GM21528 (cell line): Measurements from ENCODE around the gene LRCH3.
A peak's percentile ranks its signal among the peaks of the same experiment; 100 is the strongest.
"Not testable (repeated sequence)": the region's sequence is repeated elsewhere in the genome, so short reads cannot be mapped to it uniquely, and the experiment has no call there.

ENCODE experiments used
- ATAC-seq: cut with Tn5 transposase; IDR thresholded peaks from one replicate; pipeline ENCODE4 v1.9.1; 2021; ENCODE audit warnings: mild to moderate bottlenecking, moderate library complexity; ENCODE audit not compliant: unreplicated experiment, low FRiP score

Gene LRCH3

DNA sequence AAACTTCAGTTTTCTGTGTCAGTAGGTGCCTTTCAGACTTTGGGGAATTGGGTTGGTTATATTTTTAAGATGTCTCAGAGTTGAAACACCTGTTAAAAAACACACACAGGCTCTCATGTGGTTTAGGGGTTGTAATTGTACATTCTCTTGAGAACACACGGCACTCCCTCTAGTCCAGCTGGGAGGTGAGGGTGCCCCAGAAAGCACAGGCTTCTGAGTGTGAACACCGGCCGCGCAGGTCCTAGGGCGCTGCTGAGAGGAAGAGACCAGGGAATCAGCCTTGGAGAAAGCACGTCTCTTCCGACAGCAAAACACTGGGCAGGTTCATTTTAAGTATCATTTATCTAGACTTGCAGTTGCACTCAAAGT lies 90.9 kb downstream of the LRCH3 start:
- no peak for ATAC-seq

DNA sequence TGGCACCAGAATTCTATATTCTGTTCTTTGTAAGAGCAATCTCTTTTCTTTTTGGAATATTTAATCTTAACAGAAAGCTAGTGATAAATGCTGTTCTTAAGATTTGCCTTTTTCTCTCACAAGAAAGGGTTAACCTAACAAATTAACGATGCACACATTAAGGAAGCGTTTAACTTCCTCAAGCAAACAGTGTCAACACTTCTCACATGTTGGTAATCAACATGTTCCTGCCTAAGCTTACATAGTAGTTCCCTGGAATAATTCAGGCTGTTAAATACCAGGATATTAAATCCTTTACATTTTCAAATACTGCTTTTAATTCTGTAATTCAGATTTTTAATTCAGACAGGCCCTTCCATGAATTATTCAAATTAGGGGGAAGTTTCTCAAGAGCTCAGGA lies 91.5 kb downstream of the LRCH3 start:
- ATAC-seq, result no peak

DNA sequence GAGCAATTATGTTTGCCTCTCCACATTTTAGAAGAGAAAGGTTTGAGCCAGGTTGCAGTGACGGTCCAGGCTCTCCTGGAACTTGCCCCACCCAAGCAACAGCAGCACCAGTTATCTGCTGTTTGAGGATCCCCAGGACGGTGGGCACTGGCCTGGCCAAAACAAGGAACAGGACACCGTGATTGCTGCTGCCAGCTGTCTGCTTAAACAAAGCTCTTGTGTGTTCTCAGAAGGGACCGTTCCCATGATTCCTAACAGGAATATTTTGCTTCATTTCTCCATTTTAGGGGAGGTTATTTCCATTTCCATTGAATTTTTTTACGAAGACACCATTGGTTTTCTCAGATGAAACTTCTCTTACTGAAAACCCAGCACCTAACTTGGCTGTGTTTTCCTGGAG lies 92.5 kb downstream of the LRCH3 start:
- no peak for ATAC-seq

DNA sequence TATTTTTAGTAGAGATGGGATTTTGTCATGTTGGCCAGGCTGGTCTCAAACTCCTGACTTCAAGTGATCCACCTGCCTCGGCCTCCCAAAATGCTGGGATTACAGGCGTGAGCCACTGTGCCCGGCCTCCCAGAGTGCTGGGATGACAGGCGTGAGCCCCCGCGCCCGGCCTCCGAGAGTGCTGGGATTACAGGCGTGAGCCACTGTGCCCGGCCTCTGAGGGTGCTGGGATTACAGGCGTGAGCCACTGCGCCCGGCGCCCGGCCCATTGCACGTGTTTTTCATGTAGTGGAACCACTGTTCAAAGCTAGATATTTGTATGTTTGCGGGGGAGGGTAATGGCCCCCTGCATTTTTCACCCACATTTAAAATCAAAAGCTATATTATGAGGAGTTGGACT lies 93.3 kb downstream of the LRCH3 start:
- not testable (repeated sequence) for ATAC-seq

DNA sequence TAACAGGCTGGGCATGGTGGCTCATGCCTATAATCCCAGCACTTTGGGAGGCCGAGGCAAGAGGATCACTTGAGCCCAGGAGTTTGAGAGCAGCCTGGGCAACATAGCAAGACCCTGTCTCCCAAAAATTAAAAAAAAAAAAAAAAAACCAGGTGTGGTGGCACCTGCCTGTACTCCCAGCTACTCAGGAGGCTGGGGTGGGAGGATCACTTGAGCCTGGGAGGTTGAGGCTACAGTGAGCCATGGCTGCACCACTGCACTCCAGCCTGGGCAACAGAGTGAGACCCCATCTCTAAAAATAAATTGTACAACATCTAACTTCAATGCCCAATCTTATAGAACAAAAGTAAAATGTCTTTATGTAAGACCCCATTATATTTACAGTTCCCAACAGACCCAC lies 95.0 kb downstream of the LRCH3 start:
- ATAC-seq, result not testable (repeated sequence)

DNA sequence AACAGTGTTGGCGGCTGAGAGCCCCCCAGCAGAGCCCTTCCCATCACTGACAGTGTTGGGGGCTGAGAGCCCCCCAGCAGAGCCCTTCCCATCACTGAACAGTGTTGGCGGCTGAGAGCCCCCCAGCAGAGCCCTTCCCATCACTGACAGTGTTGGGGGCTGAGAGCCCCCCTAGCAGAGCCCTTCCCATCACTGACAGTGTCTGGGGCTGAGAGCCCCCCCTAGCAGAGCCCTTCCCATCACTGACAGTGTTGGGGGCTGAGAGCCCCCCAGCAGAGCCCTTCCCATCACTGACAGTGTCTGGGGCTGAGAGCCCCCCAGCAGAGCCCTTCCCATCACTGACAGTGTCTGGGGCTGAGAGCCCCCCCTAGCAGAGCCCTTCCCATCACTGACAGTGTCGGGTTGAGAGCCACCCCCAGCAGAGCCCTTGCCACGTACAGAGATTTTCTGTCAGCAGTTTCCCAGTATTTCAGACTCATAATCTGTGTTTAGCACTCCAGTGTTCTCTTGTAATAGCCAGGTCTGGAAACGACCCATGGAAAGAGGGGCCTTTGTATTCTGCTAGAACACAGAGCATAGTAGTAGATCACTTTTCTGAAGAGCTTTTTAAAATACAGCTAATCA lies 96.5 kb downstream of the LRCH3 start:
- ATAC-seq, result not testable (repeated sequence)

DNA sequence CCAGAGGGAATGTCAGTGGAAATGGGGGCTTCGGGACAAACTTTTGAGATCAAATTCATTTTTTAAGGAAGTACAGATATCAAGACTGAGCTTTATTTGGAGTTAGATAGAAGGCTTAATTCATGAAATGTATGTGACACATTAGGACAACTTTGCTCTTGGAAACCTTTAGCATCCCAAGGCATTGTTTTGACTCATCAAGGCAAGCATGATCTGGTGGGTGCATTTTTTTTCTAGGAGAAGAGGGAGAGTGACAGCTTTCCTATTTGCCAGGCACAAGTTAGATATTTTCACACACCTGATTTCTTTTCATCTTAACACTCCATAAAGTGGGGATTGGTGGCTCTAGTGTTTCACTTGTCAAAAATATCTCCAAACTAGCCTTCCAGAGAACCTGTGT lies 97.5 kb downstream of the LRCH3 start:
- ATAC-seq, result no peak

DNA sequence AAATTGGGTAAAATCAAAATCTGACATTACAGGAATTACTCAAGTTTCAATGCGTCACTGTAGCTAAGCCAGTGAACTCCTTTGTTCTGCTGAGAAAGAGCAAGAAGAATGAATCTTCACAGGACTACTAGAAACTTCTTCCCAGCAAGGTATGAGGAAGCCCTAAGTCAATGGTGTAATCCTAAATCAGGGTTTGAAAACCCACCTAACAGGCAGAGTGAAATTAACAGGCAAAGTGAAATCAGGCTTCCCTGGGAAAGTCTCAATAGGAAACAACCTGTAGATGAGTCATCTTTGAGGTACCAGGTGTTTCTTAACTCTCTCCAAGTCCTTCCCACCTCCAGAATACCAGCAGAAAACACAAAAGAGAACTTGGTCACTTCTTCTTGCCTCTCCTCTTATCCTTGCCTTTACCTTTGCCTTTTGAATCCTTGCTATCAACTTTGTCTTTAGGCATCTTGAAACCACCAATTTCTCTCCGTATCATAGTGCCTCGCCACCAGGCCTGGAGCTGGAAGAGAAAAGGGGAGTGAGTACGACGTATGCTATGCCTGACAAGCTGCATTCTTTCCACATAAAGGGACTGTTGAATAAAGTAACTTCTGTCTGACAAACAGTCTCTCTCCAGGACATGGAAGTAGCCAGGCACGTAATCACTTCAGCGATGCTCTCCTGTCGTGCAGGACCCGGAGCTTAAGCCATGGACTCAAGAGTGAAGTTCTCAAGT lies 98.3 kb downstream of the LRCH3 start:
- no peak for ATAC-seq

DNA sequence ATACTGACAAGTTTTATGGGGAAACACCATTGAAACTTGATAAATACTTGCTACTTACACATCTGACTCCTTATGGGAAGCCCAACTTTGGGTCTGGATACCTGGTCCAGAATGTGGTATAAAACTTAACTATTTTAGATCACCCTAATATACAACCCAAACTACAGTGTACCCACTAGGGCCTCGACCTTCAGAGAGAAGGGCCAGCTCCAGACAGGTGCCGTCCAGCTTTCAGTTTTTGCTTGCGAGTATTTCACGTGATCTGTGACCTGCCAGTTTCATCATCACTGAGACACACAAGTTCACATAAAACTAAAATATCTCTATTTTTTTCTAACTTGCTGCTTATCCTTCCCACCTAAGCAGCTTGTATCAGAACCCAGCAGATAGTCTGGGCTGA lies 99.6 kb downstream of the LRCH3 start:
- no peak for ATAC-seq

DNA sequence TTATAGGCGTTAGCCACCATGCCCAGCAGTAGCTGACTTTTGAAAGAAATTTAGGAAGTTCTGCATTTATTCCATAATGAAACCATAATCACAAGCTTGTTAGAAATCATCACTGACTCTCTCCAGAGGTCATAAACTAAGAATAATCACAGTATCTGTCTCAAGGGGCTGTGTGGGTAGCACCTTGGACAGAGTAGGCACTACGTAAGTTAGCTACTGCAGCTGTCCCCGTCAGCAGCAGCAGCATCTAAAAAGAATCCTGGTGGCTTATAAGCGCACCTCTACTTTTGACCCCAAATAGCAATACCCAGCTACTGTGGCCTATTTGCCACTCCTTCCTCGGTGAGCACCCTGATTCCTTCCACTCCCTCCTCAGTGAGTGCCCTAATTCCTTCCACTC lies 101.1 kb downstream of the LRCH3 start:
- no peak for ATAC-seq

DNA sequence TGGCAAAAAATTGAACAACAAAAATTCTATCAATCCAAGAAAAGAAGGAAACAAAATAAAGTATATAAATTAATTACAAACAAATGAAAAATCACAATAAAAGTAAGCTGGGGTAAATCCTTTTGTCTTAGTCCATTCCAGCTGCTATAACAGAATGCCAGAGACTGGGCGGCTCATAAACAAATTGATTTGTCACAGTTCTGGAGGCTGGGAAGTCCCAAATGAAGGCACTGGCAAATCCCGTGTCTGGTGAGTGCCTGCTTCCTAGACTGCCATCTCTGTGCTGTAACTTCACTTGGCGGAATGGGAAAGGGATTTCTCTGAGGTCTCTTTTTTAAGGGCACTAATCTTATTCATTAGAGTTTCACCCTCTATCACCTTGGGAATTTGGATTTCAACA lies 105.4 kb downstream of the LRCH3 start:
- no peak for ATAC-seq

DNA sequence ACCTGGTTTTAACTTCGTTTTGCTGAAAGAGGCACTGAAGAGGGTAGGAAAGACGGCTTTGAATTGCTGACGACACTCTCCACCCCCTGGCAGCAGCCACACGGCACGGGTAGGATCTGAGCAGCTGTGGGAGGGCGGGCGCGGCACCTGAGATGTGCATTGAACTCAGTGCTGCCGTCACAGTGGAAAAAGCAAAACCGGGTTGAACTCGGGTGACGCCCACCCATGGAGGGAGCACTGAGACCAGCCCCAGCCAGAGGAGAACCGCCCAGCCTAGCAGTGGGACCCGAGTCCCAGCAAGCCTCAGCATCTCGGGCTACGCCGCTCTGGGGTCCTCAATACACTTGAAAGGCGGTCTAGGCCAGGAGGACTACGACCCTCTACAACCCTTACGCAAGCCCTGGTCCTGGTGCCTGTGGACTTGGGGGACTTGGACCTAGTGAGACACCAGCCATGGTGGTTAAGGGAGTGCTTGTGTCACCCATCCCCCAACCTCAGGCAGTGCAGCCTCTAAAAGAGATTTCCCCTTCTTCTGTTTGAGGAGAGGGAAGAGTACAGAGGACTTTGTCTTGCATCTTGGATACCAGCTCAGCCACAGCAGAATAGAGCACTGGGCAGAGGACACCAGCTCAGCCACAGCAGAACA lies 108.9 kb downstream of the LRCH3 start:
- no peak for ATAC-seq

DNA sequence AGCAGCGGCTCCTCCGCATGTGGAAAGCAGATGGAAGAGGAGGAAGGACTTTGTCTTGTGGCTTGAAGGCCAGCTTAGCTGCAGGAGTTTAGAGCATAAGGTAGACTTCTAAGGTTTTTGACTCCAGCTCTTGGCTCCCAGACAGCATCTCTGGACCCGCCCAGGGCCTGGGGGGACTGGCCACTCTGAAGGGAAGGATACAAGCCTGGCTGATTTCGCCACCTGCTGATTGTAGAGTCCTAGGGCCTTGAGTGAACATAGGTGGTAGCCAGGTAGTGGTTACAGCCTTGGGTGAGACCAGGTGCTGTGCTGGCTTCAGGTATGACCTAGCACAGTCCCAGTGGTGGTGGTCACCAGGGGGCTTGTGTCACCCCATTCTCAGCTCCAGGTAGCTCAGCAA lies 110.6 kb downstream of the LRCH3 start:
- no peak for ATAC-seq

DNA sequence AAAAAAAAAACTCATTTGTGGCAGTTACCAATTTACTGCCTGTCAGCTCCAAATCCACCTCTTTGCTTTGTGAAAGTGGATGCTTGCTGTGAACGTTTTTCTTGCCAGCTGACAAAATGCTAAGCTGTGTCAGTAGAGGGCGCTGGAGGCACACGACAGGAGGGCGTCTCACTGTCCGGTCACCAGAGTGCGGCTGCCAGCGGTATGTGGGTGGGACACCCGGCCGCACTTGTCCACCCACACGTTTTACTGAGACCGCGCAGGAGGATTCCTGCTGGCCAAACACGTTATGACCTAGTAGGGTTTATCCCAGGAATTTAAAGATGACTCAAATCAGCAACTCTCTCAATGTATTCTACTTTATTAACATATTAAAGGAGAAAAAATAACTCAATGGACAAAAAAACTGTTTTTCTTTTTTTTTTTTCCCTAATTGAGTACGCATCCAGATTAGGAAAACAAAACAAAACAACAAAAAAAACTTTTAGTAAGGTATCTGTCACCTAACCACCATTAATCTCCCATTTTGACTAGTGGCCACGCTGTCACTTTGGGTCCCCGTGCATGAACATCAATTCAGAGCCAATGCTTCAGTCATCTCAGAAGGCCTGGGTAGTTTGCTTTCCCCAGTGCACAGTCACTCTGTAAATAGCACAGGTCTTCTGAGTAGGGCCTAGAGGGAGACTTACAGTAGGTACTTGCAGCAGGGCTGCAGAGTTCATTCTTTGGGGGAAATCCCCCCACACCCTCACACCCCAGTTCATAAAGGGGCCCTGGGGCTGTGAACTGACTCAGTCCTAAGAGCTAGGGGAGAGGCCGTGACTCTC lies 115.2 kb downstream of the LRCH3 start:
- peak; percentile 87 for ATAC-seq

DNA sequence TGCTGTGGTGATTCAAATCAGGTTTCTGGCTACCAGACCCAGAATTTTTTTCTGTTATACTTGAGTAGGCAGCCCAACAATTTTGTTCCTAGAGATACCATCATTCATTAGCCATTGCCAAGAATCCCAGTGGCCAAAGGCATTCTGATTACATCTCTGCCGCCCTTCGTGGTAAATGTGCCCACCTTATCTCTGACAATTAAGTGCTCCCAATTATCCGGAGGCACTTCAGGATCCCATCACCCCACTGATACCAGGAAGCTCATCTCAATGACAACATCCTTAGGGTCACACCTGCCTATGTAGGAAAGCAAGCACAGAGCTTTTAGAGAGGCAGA lies 115.8 kb downstream of the LRCH3 start:
- no peak for ATAC-seq

DNA sequence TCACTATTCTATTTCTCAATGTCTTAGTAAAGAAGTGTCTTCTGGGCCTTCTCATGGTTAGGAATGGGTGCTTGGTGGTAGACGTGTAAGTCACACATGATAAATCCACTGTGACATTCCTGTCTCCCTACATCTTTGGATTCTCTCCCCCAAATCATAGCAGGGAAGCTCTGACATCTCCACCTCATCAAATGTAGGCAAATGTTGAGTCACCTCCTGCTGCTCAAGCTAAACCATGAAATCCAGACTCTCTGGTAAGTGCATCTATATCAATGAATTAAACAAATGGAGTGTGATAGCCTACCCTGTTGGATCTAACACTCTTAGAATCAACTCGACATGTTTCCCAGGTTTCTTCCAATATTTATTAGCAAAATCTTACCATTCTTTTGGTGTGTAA lies 116.1 kb downstream of the LRCH3 start:
- ATAC-seq, result no peak

DNA sequence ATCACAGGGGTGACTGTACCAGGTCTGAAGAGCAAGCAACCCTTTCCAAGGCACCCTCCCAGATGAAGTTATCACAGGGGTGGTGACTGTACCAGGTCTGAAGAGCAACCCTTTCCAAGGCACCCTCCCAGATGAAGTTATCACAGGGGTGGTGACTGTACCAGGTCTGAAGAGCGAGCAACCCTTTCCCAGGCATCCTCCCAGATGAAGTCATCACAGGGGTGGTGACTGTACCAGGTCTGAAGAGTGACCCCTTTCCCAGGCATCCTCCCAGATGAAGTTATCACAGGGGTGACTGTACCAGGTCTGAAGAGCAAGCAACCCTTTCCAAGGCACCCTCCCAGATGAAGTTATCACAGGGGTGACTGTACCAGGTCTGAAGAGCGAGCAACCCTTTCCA lies 117.5 kb downstream of the LRCH3 start:
- not testable (repeated sequence) for ATAC-seq

DNA sequence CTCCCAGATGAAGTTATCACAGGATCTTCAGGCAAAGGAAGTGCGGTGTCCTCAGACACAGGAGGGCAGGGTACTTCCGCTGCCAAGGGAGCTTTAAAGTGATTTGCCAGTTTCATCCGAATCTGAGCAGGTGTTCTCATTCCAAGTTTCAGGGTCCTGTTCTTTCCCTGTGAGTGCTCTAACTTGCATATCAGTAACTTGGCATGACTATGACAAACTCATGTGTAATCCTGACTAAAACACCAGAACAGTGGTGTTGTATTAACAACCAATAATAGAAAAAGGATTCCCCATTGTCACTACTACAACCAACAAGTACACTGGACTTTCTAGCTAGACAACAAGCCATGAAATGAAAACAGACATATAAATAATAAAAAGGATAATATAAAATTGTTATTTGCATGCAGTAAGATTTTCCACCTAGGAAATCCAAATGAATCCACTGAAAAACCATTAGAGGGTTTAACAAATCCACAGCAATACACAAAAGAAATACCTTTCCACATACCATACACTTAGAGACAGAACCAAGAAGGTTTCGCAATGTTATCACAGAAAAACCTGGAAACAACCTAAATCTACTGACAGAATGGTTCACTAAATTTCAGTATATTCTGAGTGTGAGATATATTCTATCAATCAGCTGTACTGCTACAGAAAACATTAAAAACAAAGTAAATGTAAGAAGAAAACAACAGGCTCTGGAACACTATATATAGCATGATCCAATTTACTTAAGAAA lies 118.1 kb downstream of the LRCH3 start:
- ATAC-seq, result no peak

DNA sequence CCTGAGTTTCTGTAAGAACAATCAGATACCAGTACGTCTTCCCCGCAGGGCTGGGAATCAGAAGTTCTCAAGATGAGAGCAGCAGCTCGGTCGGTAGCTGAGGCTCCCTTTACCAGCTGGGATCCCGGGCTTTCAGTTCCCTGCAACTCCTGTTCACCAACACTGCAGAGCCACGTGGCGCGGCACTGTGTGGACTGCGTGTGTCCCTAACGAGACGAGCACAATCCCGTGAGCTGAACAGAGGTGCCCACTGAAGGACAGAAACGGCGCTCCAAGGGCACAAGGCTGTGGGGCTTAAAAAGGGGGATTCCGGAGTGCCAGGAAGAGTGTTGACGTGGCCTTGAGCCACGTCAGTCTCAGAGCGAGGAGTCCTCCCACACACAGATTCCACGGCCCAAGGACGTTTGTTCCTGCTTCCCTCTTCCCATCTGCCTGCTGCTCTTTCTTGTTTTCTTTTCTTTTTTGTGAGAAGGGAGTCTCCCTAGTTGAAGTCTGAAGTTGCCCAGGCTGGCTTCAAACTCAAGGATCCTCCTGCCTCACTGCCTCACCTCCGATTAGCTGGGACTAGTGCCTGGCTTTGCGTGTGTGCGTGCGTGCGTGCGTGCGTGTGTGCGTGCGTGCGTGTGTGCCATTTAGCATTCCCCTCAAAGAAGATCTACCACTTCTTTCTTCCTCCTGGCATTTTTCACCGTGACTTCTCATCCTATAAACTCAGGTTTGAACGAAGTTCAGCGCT lies 121.9 kb downstream of the LRCH3 start:
- ATAC-seq, result no peak
